ENCODE data around the gene GFPT1.

DNA sequence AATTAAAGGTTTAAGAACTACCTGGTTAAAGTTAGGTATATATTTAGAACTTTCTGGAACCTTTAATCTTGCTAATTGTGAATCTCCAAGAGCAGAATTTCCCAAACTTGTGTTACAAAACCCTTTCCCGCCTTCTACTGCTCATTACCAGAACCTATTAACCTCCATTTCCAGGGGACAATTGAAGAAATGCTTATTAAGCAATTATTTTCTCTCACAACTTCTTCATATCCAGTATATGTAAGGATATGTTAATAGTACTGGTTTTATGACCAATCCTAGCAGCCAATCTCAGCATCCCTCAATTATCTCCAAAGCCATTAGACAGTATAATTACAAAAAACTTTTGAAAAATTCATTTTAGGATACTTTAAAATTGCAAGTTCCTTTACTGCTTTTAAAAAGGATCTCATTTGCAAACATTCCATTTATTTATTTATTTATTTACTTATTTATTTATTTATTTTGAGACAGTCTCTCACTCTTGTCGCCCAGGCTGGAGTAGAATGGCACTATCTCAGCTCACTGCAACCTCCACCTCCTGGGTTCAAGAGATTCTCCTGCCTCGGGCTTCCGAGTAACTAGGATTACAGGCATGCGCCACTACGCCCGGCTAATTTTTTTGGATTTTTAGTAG is 3.7 kb downstream of the GFPT1 start:
- TF ChIP-seq CTCF (optimal IDR thresholded peaks at IDR 0.05 in 1 of 3, IDR thresholded peaks at IDR 0.05 in 1 of 3, conservative IDR thresholded peaks at IDR 0.05 in 1 of 3; ENCODE audit: extremely low read depth in 1 of 3, insufficient read depth in 2 of 3, low read length in 3 of 3) (no peak), EZH2 (IDR thresholded peaks at IDR 0.05; ENCODE audit: low read length) (no peak)

All from keratinocyte (primary cell).